ENCODE measurements around the gene CCDC157.
"Not testable (repeated sequence)": the region's sequence is repeated elsewhere in the genome, so short reads cannot be mapped to it uniquely, and the experiment has no call there.

CCDC157 gene

GRCh38 chr22:30390974-30391691 is 34.3 kb downstream of the CCDC157 start:
- DNase-seq (ENCODE audit: low spot score), result peak; percentile 68

- no peak for DNase-seq (ENCODE audit: low spot score)
Measured at GRCh38 chr22:30392661-30393321, 36.0 kb downstream of the CCDC157 start.

GRCh38 chr22:30393322-30393680 is 36.5 kb downstream of the CCDC157 start:
- no peak for DNase-seq (ENCODE audit: low spot score)

GRCh38 chr22:30393885-30394284 is 37.1 kb downstream of the CCDC157 start:
- no peak for DNase-seq (ENCODE audit: low spot score)

- peak; percentile 63 for DNase-seq (ENCODE audit: low spot score)
Measured at GRCh38 chr22:30396871-30397655, 40.3 kb downstream of the CCDC157 start, which contains the start of gene SEC14L2. SEC14L2 (plus strand) TSS chr22:30397018; CDS start chr22:30397117, 99 bp downstream.

- no peak for DNase-seq (ENCODE audit: low spot score)
Measured at GRCh38 chr22:30397656-30398635, 41.1 kb downstream of the CCDC157 start.

GRCh38 chr22:30398685-30399680 is 42.2 kb downstream of the CCDC157 start:
- DNase-seq (ENCODE audit: low spot score), result no peak

- no peak for DNase-seq (ENCODE audit: low spot score)
Measured at GRCh38 chr22:30399718-30400117, 42.9 kb downstream of the CCDC157 start.

- no peak for DNase-seq (ENCODE audit: low spot score)
Measured at GRCh38 chr22:30400159-30400558, 43.4 kb downstream of the CCDC157 start.

GRCh38 chr22:30401024-30401423 is 44.2 kb downstream of the CCDC157 start:
- DNase-seq (ENCODE audit: low spot score), result not testable (repeated sequence)

- DNase-seq (ENCODE audit: low spot score), result no peak
Measured at GRCh38 chr22:30402028-30402765, 45.4 kb downstream of the CCDC157 start.

GRCh38 chr22:30402766-30403104 is 45.9 kb downstream of the CCDC157 start:
- DNase-seq (ENCODE audit: low spot score), result not testable (repeated sequence)

GRCh38 chr22:30404307-30404706 is 47.5 kb downstream of the CCDC157 start:
- DNase-seq (ENCODE audit: low spot score), result no peak

GRCh38 chr22:30405731-30406130 is 48.9 kb downstream of the CCDC157 start:
- no peak for DNase-seq (ENCODE audit: low spot score)

GRCh38 chr22:30406400-30406799 is 49.6 kb downstream of the CCDC157 start:
- no peak for DNase-seq (ENCODE audit: low spot score)

- DNase-seq (ENCODE audit: low spot score), result no peak
Measured at GRCh38 chr22:30408388-30409102, 51.7 kb downstream of the CCDC157 start.

- DNase-seq (ENCODE audit: low spot score), result no peak
Measured at GRCh38 chr22:30411780-30412179, 55.0 kb downstream of the CCDC157 start.

- DNase-seq (ENCODE audit: low spot score), result no peak
Measured at GRCh38 chr22:30413001-30413400, 56.2 kb downstream of the CCDC157 start.

Data from COLO829 (cell line).